Stimulated activated CD4-positive, alpha-beta T cell treated with anti-CD3 and anti-CD28 coated beads, TNF-alpha, amount 100 ng/mL, for 1 hour (primary cell): ENCODE data around the gene DMAP1.
"Not testable (repeated sequence)": the region's sequence is repeated elsewhere in the genome, so short reads cannot be mapped to it uniquely, and the experiment has no call there.

Experiments
- DNase-seq, 3 donors: peaks; one replicate each; pipeline ENCODE4 v3.0.0-alpha.2; 2020; ENCODE audit warnings: low read depth in 3 of 3, low spot score in 1 of 3

Gene DMAP1, protein sequence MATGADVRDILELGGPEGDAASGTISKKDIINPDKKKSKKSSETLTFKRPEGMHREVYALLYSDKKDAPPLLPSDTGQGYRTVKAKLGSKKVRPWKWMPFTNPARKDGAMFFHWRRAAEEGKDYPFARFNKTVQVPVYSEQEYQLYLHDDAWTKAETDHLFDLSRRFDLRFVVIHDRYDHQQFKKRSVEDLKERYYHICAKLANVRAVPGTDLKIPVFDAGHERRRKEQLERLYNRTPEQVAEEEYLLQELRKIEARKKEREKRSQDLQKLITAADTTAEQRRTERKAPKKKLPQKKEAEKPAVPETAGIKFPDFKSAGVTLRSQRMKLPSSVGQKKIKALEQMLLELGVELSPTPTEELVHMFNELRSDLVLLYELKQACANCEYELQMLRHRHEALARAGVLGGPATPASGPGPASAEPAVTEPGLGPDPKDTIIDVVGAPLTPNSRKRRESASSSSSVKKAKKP

DNA sequence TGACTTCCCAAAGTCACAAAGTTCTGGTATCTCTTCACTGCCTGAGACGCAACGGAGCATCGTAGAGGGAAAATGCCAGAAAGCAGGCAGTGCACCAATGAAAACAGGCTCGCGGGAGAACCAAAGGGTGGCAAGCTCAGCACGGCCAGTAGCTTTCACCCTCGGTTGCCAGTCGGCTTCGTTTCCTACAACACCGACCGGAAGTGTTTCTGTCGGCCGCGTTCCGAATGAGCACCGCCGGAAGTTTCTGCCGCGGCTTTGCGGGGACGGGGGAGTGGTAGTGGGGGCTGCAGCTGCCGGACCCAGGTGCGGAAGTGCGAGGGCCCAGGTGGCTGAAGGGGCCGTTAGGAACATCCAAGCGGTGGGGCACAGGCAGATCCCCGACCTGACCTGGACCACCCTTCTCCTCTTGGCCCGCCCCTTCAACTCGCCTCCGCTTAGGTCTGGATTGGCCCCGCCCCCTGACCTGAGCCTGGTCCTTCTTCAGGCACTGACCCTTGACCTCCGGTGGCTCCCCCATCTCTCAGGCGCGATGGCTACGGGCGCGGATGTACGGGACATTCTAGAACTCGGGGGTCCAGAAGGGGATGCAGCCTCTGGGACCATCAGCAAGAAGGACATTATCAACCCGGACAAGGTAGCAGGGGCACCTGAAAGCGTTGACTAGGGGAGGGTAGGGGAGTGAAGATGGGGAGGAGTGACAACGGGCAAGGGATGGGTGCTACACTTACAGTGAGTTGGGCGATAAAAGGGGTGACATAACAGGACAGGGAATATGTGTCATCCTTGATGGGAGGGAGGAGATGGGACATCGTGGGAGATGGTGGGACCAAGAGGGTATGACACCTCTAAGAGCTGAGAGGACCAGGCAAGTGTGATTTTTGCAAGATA, at the start of gene DMAP1:
DMAP1 (plus strand) TSS at position 250 of the 891 bp plus-strand sequence; CDS start at position 533, 283 bp downstream.
- peak; percentile 61 to 81 (median 79) for DNase-seq

DNA sequence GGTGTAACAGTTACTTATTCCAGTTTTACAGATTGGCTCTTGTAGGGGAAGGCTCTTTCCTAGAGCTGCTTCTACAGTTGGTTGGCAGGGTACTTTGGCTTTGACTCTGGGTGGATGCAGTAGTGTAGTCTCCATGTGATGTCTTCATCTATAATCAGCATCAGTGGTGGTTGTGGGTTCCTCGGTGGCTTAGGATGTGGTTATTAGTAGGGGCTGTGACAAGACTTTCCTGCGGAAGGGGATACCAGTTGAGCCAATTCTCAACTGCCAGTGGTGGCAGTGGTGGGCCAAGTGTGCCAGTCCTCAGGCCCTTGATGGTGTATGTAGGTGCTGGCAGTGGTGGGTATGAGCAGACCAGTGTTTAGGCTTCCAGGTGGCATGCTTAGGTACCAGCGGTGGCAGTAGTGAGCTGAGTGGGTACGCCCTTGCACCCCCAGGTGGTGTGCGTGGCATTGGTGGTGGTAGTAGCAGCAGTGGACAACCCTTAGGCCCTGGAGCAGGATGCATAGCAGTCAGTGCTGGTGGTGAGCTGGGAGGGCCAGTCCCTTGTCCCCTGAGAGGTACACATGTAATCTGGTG, 44.7 kb upstream of the DMAP1 start:
- no peak for DNase-seq

DNA sequence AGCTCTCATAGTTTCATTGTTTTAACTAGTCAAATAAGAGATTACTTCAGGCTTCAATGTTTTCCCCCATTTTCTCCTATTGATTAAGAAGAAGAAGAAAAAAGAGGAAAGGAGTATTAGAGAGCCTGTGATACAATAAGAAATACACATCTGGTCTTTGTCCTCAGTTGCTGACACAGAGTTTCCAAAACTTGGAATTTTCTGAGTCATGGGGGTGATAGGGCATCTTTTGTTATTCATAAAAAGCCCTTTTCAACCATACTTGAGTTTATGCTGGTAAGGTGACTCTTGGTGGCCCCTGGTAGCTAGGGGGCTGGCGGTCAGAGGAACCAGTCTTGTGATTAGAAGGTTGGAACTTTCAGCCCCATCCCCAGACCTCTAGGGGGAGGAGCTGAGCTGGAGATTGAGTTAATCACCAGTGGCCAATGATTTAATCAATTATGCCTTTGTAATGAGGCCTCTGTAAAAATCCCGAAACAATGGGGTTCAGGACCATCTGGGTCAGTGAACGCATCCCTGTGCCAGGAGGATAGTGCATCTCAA, 42.9 kb upstream of the DMAP1 start:
- DNase-seq, result no peak

DNA sequence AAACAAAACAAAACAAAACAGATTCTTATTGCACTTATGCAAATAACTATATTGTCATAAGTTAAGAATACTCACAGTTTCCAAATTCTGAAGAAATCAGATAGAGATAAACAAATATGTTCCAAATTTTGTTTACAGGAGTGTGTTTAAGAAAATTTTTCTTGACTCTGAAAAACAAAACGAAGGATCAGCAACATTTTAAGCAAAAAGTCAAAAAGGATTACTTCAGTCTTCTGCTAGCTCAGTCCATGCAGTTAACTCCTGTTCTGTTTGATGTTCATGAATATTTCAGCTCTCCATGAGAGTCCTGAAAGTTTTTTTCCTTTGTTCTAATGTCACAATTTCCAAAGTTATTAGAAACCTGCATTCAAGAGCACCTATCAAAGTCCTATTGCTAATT, 38.6 kb upstream of the DMAP1 start:
- DNase-seq, result no peak

DNA sequence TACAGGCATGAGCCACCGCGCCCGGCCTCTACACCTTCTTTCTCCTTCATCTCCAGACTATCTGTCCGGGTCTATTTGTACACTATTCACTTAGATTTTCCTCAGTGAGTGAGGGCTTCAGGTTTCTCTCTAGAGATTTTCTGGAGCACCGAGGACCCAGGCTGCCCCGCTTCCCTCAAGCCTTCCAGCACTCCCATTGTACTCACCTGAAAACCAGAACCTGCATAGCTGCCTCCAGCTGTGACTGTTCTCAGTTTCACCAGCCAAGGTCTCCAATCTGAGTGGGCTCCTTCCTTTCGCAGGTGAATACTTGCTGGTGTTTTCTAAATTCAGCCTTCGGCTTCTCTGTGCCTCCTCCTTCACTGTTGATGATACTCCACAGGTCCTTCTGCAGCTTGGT, 12.9 kb upstream of the DMAP1 start:
- no peak for DNase-seq

DNA sequence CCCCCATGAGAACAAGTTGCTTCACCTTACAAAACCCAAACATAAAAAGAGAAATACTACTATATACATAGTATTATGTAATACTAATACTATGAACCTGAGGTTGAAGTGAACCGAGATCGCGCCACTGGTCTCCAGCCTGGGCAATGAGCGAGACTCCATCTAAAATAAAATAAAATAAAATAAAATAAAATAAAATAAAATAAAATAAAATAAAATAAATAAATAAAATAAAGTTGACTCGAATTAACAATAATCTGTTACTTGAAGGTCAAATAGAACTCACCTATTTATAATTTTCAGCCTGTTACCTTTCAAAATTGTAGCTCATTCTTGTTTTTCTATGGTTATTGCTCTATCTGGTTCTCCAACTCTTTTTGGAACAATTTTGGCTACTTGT, 6.7 kb upstream of the DMAP1 start:
- not testable (repeated sequence) for DNase-seq

DNA sequence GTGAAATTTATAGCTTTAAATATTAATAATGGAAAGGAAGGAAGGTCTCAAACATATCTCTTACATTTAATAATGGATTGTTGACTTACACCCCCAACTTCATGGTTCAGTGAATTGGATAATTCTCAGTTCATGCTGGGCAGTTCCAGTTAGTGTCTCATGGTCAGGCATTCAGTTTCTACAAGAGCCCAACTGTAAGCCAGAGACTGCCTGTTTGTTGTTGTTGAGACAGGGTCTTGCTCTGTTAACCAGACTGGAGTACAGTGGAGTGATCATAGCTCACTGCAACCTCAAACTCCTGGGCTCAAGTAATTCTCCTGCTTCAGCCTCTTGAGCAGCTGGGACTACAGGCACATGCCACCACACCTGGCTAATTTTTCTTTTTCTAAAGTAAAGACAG, 5.0 kb upstream of the DMAP1 start:
- no peak for DNase-seq

DNA sequence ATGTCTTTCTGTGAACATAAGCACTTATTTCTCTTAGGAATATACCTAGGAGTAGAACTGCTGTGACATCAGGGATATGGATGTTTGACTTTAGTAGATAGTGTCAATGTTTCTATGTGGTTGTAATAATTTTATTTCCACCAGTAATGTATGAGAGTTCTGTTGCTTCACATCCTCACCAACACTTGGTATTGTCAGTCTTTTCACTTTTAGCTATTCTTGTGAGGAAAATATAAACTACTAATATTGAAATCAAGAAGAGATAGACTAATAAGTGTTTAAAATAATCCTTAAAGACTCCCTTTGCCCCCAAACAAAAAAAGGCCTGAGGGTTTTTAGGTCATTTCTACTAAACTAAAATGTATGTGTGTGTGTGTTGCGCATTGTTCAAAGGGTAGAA, 2.7 kb upstream of the DMAP1 start:
- no peak for DNase-seq

DNA sequence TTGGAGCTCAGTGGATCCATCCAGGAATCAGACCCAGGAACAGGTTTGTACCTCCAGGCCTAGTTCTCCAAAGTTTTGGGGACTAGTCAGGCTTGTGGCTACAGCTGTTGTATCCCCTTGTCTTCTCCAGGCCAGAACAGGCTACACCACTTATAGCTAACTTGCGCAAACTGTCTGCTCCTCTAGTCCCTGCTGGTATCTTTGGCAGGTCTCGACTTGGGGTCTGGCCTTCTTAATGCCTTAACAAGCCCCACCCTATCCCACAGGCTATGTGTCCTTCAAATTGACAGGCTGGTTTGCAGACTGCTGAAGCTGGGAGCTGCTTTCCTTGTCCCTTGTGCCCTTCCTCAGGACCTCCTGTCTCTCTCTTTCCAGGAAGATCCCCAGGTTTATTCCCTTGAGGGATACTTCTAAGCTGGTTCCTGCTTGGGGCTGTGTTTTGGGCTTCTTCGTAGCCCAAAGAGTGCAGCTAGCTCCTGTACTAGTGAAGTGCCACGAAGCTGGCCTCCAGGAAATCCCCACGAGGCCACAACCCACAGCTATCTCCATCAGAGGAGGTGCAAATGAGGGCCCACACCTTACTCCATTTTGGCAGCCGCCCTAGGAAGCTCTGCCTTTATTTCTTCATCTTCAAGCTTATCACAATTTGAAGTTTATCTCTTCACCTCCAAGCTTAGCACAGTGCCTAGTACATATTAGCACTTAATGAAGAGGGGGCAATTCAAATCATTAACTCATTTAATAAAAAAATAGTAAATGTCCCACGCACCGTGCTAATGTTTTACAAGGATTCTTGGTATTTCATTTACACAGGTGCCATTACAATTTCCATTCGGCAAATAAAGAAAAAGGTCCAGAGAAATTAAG, 683 bp upstream of the DMAP1 start:
- no peak for DNase-seq

DNA sequence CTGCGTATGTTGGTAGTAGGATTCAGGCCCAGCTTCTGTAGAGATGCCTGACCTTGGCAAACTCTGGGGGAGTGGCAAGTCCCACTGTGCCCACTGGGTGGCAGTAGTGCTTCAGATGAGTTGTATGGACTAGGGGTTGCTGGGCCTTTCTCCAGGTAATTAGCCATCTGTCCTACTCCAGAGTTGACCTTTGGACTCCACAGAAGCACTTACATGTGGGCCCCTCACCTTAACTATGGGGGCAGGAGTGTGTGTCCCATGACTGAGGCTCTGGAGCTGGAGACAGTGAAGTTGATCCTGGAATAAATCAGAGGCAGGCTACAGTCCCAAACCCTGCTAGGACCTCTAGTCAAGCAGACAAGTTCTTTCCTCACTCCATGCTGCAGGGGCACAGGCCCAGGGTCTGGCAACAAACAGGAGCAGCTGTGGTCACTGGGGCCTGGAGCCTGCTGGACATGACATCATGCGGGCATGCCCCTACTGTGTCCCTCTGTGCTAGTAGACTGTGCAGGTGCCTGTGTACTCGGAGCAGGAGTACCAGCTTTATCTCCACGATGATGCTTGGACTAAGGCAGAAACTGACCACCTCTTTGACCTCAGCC, 4.6 kb downstream of the DMAP1 start:
- DNase-seq, result peak in 2 of 3 donors; percentile 39 to 72

DNA sequence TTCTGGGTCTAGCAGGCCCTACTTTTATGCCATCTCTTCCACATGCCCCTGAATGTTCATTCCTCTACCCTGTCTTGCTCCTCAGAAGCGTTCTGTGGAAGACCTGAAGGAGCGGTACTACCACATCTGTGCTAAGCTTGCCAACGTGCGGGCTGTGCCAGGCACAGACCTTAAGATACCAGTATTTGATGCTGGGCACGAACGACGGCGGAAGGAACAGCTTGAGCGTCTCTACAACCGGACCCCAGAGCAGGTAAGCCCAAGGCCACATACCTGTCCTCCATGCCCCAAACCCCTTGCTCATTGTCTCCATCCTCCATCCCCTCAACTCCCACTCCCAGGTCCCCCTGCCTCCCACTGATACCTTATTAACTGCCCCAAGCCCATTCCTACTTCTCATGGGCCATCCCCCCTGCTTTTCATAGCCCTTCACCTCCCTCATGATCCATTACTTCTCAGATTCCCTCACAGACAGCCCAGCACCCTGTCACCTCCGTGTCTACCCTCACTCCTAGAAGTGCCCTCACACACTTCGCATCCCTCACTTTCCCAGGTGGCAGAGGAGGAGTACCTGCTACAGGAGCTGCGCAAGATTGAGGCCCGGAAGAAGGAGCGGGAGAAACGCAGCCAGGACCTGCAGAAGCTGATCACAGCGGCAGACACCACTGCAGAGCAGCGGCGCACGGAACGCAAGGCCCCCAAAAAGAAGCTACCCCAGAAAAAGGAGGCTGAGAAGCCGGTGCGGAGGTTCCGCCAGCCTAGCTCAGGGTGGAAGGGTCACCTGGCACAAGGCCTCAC, 5.4 kb downstream of the DMAP1 start:
- DNase-seq, result no peak

DNA sequence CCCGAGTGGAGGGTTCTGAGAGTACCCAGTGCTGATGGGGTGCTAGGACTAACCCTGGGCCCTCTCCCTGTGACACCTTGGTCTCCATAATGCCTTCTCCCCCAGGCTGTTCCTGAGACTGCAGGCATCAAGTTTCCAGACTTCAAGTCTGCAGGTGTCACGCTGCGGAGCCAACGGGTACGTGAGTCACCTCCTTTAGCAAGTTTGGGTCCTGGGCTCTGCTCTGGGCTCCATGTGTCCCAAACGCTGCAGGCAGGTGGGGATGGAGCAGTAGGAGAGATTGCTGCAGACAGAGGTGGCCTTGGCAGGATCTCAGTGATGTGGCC, 6.0 kb downstream of the DMAP1 start:
- no peak for DNase-seq

DNA sequence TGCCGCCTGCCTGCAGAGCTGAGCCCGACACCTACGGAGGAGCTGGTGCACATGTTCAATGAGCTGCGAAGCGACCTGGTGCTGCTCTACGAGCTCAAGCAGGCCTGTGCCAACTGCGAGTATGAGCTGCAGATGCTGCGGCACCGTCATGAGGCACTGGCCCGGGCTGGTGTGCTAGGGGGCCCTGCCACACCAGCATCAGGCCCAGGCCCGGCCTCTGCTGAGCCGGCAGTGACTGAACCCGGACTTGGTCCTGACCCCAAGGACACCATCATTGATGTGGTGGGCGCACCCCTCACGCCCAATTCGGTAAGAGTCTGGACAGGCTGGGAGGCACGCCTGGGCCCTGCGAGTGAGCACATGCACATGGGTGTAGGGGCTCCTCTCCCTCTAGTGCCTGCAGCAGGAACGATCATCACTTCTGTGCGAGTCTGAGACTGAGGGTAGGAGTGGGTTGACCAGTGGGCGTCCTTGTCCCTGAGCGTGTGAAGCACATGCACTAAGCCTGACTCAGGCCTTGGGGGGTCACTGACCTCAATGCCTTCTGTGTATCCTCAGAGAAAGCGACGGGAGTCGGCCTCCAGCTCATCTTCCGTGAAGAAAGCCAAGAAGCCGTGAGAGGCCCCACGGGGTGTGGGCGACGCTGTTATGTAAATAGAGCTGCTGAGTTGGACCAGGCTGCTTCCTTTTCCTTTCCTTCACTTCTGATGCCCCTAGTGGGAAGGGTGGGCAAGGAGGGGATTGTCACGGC, 6.9 kb downstream of the DMAP1 start:
- DNase-seq, result no peak

DNA sequence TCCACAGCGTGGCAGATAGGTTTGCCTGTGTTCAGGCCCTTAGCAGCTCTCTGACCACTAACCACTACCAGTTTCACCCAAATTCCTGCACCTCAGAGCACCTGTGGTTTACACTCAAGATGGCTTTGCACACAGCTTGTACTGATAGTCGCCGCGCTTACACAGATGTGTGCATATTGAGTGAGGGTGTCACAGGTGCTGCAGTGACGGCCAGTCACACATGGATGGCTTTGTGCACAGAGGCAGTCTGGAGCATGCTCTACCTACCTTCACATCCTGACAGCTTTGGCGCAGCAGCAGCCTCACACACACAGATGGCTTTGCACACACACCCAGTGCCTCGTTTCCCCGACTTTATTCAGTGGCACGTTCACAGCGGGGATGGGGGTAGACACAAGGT, 7.5 kb downstream of the DMAP1 start:
- no peak for DNase-seq

DNA sequence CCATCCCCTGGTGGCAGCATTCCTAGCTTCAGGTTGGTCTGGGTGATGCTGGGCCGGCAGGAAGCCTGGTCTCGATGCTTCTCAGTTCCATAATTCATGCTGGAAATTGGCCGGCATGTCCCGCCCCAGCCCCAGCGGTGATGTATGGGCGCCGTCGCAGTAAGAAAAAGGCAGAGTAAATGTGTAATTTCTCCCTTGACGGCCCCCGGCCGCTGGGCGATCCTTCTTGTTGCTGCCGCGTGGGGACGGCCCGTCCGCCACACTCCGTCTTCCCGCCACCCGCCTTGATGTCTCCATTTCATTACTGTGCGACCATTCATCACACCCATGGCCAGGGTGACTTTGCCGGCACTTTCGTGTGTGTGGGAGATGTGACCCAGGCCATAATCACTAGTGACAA, 8.5 kb downstream of the DMAP1 start:
- no peak for DNase-seq

DNA sequence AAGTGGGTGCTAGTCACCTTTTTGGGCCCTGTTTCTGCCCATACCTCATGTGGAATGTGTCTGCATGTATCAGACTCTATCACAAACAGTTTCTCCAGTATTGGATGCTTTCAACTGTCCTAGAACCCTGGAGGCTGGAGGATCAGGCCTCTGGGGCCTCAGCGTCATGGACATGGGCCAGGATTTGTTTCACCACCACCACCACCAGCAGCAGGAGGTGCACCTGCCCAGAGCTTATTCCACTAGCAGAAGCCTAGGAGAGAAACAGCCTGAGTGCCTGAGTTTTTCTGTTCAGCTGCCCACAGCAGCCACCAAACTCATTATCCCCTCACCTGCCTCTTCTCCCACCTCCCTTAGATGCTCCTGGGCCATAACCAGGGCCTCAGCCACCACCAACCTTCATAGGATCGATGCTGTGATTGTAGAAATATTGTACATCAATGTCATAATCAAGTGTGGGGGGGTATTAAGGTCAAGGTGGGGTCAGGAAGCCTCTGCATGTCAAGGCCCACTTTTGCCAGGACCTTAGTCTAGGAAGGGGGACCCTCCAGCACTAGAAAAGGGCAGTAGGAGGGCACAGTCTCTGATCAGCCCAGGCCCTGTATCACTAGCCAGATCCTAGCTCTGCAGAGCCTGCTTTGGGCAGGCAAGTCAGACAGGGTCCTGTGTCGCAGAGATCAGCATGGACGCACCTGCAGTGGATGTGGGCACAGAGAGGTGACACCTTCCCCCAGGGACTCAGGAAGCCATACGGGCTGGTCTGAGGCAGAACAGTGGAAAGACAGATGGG, 9.3 kb downstream of the DMAP1 start:
- no peak for DNase-seq

DNA sequence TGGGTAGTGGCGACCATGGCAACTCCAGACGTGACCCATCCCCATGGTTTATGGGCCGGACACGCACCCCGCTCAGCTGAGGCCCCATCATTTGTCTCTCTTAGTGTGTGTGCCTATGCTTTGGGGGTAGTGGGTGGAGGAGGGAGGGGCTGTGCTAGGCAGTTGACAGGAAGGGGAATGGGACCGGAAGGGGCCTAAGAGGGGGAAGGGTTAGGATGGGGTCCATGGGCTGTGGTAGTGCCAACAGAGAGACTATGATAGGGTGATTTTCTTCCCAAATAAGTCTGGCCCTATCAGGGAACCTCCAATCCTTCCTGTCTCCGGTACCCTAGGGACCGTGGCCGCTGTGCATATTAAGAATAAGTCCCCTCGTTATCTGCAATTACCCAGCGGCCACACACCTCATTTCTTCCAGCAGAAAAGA, 9.9 kb downstream of the DMAP1 start:
- DNase-seq, result no peak

DNA sequence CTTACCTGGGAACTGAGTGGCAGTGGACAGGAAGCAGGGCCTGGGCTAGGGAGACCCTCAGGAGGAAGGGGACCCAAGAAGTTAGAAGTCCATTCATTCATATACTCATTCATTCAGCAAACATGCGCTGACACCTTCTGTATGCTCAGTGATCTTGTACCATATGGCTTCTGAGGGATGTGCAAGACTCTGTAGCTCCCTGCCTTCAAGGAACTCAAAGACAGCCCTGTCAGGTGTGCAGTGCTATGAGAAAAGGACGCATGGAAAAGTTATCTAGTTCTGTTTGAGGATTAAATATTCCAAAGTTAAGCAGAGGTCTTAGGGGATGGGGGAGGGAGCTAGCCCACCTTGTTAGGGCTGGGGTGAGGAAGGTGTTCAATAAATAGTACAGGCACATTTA, 12.5 kb downstream of the DMAP1 start:
- DNase-seq, result no peak
